ES-I3 (cell line): ENCODE results near the gene C19orf38.

Experiments
- H3K36me3 ChIP-seq: 2 replicates; pipeline ENCODE4 v1.6.1; 2013; ENCODE audit warnings: mild to moderate bottlenecking, low read length, control low read depth, moderate library complexity; ENCODE audit not compliant: insufficient read depth
- H3K4me1 ChIP-seq: 2 replicates; pipeline ENCODE4 v1.6.1; 2013; ENCODE audit warnings: mild to moderate bottlenecking, control low read depth, low read length; ENCODE audit not compliant: insufficient read depth
- H3K9ac ChIP-seq: 2 replicates; pipeline ENCODE4 v1.6.1; 2013; ENCODE audit warnings: low read depth, mild to moderate bottlenecking, low read length, moderate library complexity
- H3K9me3 ChIP-seq: 2 replicates; pipeline ENCODE4 v1.6.1; 2013; ENCODE audit warnings: mild to moderate bottlenecking, low read length, moderate library complexity; ENCODE audit not compliant: control insufficient read depth, insufficient read depth

Gene C19orf38

DNA sequence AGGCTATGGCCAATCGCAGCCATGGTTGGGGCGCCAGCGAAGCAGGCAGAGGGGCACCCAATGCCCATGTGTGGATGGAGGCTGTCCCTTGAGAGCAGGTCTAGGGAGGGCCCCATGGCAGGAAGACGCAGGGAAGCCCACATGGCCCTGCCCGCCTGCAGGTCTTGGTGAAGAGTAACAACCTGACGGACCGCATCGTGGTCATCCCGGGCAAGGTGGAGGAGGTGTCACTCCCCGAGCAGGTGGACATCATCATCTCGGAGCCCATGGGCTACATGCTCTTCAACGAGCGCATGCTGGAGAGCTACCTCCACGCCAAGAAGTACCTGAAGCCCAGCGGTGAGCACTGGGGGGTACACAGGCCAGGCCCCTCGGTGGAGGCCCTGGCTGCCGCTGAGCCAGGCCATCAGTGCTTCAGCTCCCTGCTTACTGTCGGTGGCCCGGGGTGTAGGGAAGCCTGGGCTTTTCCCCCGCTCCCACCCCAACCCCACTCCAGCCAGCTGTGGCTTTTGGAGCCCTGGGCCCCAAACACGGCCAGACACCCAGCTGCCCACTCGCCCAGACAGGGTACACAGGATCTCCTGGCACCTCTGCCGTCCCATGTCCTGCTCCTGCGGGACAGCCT lies 65.6 kb downstream of the C19orf38 start:
- H3K9ac ChIP-seq, result no peak overlapping the region
- H3K4me1 ChIP-seq, result no peaks in the 10 kb centered on the region
- H3K36me3 ChIP-seq, result peaks cover 5% of the 10 kb centered on the region; the same call in 1 of the 2 replicates
- H3K9me3 ChIP-seq, result no peaks in the 10 kb centered on the region

DNA sequence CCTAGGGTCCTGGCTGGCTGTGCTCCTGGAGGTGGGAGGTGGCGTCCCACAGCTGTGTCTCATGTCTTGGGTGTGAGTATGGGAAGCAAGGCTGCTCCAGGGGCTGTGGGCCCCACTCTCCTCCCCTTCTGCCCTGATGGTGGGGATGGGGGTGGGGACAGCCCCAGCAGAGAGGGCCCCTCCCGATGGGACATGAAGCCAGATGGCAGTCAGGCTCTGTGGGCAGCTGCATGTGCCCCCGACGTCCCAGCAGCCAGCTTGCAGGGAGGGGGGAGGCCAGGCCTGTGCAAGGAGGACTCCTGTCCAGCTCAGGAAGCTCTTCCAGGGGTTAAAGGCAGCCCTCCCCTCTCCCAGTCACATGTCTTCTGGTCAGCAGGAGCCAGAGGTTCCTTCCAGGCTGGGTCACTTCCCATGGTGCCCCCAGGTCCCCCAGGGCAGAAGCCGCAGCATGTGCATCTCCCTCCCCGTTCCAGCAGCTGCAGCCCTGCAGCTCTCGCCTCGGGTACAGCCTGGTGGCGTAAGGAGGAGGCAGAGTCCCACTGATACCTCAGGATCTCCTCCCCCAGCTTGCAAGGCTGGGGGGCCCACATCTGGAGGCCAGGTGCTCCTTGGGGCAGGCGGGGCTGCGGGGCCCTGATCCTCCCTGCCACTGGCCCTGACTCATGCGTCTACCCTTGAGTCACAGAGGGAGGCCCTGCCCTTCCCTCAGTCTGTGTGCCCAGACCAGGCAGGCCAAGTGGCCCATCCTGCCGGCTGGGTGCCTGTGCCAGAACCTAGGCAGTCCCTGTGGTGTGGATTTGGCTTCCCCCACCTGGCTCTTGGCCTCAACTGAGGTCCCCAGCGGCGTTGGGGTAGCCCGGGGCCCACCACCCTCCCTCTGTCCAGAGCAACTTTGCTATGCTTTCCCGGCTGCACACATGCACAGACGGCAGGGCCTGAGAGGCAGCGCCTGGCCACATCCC lies 67.2 kb downstream of the C19orf38 start:
- Histone ChIP-seq H3K9ac (no peak overlapping the region), H3K4me1 (no peaks in the 10 kb centered on the region), H3K9me3 (no peaks in the 10 kb centered on the region), H3K36me3 (peaks cover 5% of the 10 kb centered on the region; the same call in 1 of the 2 replicates)

DNA sequence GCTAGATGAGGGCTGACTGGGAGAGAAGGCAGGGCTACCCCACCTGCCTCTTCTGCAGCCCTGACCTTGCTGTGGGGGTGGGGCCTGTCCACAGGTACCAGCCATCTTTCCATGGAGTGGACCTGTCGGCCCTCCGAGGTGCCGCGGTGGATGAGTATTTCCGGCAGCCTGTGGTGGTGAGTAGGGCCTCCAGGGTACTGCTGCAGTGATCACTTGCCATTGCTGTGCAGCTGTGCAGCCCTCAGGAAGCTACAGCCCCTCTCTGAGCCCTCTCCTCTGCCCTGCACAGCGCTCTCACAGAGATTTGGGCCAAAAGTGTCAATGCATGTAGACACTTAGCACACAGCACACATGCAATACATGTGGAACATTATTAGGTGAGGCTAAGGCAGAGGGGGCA lies 68.4 kb downstream of the C19orf38 start:
- no peak overlapping the region for H3K9ac ChIP-seq
- H3K9me3 ChIP-seq, result no peaks in the 10 kb centered on the region
- peaks cover 7% of the 10 kb centered on the region; the same call in 1 of the 2 replicates for H3K36me3 ChIP-seq
- no peaks in the 10 kb centered on the region for H3K4me1 ChIP-seq

GRCh38 chr19:10918359-10918758 lies 70.1 kb downstream of the C19orf38 start:
- no peaks in the 10 kb centered on the region for H3K4me1 ChIP-seq
- peaks cover 7% of the 10 kb centered on the region for H3K36me3 ChIP-seq
- no peaks in the 10 kb centered on the region for H3K9me3 ChIP-seq
- H3K9ac ChIP-seq, result no peak overlapping the region
